GM19193 (cell line): ENCODE results near the gene EHD1.

ENCODE experiments used
- POLR2A ChIP-seq: IDR thresholded peaks from 4 replicates; pipeline ENCODE4 v1.6.1; 2011; ENCODE audit not compliant: insufficient read depth, insufficient read length; ENCODE audit errors: extremely low read depth

EHD1 gene

DNA sequence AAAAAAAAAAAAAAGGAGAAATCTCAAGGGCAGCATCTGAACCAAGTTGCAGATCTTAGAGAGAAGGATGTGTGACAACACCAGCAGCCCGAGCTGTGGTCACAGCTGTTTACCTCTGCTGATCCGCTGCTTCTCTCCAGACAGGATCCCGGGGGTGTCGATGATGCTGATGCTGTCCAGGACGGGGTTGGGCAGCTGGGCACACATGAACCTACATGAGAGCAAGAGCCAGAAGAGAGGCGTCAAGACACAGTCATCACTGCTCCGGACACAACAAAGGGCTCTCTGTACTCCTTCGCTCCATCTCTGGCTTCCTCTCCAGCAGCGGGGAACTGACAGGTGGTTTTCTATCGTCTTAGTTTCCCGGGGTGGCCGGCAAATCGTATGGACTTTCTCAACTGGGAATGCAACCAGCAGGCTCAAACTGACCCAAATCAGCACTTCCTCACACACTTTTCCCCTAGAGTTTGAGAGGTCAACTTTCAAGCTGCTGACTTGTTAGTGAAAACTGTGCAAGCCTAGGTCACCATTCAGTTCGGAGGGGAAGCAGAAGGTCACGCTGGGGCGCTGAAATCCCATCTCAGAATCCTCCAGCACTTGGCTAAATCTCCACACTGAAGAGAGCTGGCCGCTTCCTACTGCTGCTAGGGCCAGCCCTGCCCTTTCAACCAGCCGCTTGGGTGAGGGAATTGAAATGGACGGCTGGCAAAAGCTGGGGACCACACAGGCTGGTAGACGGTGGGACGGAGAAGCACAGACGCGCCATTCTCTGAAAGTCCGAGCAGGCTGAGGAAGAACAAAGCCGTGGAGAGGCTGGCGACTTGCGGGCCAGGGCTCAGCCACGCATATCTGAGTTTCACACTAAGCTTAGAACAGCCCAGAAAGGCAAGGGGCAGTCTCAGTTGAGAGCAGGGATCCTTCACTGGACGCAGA lies 3.8 kb downstream of the EHD1 start:
- TF ChIP-seq POLR2A = no peak

DNA sequence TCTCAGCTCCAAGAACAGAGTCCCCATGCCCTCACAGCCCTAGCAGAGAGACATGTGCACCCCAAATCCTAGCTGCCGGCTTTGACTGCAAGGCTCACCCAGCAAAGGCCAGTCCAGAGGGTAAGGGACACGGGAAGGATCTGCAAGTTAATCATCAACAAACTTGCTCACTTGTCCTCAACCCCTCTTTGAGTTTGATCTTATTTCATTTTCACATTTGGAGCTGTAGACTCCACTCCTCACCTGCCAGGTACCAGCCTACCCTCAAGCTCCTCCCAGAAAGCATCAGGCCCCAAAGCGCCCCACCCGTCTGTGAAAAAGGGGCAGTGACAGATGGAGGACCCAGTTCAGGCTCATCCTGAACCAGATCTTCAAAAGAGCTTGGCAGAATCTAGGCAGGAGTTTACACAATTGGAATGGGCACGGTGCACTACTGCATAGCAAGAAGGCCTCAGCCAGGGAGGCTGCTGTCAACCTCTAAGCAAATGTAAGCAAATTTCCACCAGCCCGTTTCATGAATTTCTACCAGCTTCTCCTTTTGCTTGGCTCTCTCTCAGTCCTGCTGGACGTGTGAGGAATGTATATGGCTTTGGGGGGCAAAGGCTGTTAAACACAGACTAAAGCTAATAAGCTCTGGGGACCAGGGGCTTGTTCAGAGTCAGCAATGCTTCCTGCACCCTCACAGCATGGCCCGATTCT lies 5.5 kb downstream of the EHD1 start:
- TF ChIP-seq POLR2A = peak; percentile 8

DNA sequence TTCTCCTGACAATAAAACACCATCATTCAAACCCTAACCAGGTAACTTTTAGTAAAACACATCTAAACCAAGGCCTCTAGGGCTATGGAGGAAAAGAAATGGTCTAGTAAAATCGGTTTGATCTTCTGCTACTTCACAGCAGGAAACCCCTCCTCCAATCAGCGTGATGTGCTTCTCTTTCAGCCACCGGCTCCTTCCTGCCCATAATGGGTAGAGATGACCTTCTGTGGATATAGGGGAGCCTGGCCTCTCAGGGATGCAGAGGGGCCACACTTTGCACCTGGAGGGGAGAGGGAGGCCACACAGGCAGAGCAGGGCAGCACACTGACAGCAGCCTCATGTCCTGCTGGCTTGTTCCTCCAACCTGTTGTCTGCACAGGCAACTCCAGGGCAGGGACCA lies 6.9 kb downstream of the EHD1 start:
- TF ChIP-seq POLR2A = no peak

DNA sequence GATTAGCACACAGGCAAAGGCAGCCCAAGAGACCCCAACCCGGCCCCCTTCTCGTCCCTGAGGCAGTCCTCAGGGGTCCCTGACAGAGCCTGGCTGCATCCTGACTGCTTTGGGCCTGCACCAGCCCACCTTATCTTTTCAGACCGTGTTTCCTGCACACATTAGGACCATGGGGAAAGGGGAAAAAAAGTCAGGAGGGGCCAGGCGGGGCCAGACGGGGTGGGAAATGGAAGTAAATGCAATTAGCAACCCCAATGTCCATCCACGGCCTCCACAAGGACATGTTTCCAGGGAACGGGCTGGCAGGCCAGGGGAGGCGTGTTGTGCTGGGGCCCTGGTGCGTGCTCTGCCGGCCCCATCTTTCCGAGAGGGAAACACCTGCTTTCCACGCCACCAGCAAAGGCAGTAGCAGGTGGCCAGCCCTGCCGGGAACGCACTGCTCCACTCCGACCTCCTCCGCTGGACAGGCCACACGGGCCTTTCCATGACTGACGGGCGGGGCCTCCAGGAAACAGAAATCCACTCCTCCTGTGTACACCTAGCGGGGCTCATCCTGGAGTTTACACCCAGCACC lies 7.4 kb downstream of the EHD1 start:
- TF ChIP-seq POLR2A = no peak

DNA sequence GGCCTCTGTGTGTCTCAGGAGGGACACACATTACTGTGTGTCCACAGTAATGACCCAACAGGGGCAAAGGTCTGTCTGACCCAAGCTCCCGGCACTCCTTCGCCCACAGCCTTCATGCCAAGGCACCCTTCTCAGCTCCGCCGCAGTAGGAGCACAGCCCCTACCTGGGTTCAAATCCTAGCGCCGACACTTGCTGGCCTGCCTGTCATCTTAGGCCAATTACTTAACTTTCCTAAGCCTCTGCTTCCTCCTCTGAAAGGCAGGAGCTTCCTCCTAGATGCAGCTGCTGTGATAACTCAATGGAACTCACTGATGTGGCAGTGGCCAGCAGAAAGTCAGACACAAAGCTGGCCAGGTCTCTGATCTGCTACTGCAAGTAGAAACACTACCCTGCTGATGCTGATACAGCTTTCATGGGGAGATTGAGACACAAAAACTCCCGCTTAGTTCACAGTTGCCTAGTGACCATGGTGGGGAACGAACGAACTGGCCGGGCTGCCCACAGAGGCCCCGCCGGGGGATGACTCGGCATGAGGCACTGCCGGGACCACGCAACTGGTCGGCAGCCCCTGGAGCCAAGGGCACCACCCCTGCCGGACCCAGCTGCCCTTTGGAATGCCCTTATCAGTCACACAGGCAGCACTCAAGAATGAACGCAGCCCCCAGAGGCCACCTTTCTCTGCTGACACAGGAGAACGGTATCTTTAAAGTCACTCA lies 8.1 kb downstream of the EHD1 start:
- no peak for TF ChIP-seq POLR2A

DNA sequence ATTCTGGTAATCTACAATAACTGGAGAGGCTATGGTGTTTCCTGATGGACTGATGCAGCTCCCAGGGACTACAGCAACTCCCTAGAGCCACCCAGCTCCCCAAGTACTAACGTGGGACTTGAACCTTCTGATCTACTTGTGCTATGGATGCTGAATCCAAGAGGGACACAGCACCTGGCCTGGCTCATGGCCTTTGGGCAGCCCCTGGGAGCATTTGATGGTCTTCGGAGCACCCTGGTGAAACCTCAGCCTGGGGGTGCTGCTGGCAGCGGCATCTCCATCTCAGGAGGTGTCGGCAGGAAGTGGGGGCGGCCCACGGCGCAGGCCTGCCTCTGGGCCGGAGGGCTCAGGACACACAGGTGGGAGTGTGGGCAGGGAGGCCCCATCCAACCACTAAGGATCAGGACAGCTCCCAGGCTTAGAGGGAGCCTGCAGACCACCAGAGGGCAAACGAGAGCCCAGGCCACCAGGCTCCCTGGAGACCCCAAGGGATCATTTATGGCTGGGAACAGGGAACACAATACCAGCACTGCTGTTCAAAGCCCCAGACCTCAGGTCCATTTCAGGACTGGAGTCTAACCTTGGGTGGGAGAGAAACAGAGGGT lies 8.7 kb downstream of the EHD1 start:
- TF ChIP-seq POLR2A = no peak

DNA sequence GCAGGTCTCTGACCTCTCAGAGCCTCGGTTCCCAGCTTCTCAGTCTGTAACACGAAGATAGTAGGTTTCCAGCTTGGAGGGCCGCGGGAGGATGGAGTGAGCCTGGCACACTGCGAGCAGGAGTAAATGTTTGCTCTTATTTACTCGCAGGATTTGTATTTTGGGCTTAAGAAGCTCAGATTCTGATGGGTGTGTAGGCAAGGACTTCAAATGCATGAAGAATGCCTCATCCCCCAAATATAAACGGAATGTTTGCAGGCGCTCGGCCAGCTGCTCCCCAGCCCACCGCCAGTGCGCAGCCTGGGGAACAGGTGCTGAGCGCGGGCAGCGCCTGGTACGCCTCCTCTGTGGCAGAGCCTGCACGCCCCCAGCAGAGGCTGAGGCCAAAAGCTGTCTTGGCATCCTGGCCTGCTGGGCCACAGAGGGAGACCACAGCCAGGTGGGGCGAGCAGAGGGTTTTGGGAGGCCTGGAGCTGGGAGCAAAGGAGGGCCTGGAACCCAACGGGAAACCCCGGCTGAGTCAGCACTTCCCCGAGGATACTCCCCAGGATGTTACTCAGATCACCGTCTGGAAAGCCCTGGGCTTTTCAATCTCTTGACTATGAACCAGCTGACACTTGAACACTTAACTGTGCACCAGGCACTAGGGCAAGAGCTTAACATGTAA lies 9.4 kb downstream of the EHD1 start:
- no peak for TF ChIP-seq POLR2A

DNA sequence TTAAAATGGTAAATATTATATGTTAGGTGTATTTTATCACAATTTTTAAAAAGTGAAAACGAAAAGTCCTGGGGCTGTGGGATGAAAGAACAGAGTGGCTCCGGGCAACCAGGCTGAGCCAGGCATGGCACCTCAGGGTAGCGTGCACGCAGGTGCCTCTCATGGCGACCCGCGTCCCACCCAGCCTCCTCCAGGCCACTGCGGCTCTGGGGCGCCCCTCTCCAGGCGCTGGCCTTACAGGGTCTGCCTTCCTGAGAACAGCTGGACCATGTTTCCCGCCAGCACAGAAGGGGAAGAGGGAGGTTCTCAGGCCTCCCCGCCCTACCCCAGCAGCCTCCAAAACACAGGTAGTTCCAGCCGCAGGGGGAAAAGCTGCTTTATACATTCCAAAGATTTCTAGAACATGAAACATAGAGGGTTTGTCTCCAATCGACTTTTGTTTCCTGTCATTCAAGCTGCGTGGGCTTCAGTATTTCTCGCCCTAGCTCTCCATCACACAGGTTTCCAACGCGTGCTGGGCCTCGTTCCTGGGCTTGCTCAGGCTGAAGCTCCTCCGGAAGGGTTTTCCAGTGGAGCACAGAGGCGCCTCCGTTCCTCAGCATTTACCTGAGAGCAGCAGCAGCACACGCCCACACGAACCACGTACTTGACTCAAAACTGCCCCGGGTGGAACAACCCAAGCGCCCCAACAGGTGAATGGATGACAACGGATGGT lies 10.5 kb downstream of the EHD1 start:
- no peak for TF ChIP-seq POLR2A

DNA sequence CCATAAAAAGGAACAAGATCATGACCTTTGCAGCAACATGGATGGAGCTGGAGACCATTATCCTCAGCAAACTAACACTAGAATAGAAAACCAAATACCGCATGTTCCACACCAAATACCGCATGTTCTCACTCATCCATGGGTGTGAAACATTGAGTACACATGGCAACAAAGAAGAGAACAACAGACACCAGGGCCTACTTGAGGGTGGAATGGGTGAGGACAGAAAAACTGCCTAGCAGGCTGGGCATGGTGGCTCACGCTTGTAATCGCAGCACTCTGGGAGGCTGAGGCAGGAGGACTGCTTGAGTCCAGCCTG lies 12.3 kb downstream of the EHD1 start:
- TF ChIP-seq POLR2A = no peak

DNA sequence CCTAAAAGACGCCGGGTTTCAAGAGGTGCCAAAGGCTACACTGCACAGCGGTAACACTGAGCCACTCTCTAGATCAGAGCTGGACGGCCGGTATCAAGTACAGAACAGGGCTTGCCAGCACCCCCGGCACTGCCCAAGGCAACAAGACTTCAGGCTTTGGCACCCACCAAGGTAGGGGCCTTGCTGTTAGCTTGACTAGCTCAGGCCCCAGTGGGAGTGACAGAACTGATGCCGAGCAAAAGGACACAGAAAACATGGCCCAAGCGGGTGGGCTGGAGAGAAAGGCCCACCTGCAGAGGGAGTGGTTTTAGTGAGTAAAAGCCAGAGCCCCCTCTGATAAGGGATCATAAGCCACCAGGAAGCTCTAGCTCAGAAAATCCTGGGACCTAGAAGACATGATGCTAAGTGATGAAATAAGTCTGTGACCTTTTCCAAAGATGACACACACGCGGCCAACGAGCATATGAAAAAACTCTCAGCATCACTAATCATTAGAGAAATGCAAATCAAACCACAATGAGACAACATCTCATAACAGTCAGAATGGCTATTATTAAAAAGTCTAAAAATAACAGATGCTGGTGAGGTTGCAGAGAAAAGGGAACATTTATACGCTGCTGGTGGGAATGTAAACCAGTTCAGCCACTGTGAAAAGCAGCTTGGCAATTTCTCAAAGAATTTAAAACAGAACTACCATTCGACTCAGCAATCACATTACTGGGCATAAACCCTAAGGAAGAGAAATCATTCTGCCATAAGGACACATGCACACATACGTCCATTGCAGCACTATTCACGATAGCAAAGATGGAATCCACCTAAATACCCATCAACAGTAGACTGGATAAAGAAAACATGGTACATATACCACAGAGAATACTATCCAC lies 12.9 kb downstream of the EHD1 start:
- no peak for TF ChIP-seq POLR2A

DNA sequence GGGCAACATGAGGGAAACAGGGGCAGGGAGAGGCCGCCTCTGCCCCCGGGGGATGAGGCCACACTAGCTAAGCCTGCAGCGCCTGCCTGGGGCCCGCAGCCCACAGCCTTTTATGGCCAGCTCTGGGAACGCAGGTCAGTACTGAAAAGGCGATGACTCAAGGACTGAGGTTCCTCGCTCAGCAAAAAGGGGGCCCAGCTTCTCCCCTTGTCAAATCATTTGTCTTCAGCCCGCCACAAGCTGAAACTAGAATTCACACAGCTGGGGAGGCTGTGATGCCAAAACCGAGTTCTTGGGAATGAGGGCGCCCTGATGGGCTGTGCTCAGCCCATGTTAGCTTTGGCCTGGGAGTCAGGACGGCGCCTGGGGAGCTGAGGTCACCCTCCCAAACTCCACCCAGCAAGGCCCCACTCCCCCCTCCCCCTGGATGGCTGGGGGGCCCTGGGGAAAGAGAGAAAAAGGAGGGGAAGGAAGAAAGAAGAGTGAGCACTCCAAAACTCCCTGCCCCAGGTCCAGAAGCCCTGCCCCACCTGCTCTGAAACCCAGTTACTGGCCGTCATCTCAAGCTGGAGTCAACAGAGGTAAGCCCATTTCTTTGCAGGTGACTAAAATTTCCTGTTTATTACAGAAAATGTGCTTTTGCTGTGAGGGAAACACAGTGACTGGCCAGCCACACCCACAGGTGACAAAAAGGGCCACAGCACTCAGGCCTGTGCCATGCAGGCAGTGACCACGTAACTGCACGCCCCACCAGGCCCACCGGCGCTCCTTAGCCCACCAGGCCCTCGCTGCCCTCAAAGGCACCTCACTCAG lies 13.7 kb downstream of the EHD1 start:
- TF ChIP-seq POLR2A = peak; percentile 51

DNA sequence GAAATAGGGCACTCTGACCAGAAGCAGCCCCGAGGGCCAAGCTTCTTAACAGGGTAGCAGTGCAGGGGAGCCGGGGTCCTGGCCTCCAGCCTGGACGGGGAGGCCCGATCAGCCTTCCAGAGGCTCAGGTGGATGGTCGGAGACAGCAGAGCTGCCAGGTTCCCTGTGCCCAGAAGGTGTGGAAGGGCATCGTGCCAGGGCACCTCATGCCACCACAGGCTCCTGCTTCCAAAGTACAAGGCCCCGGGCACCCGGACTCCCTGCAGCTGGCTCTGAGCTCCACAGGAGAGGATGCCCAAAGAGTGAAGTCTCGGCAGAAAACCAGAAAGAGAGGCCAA lies 14.3 kb downstream of the EHD1 start:
- TF ChIP-seq POLR2A = no peak
